SK-N-SH treated with all-trans-retinoic acid at 6 μM for 48 hours (cell line): ENCODE measurements around the gene FRK.
"Not testable (repeated sequence)": the region's sequence is repeated elsewhere in the genome, so short reads cannot be mapped to it uniquely, and the experiment has no call there.

Experiments
- ATAC-seq: fragments of 200-7000 bp; cut with Tn5 transposase; 3 replicates; pipeline ENCODE4 v1.9.1; 2020; ENCODE audit warnings: mild to moderate bottlenecking, moderate library complexity
- ARNTL ChIP-seq: fragments of 450-650 bp; formaldehyde crosslinking; IDR thresholded peaks from 2 replicates; pipeline ENCODE4 v1.5.0; 2020; ENCODE audit warnings: low read depth, mild to moderate bottlenecking, moderate library complexity, borderline replicate concordance
- BACH2 ChIP-seq: fragments of 250-450 bp; sonication (Bioruptor Pico); IDR thresholded peaks from 2 replicates; pipeline ENCODE4 v1.9.0; 2021; ENCODE audit warnings: mild to moderate bottlenecking, borderline replicate concordance
- CSRNP3 ChIP-seq: fragments of 250-450 bp; sonication (Bioruptor Pico); IDR thresholded peaks from 2 replicates; pipeline ENCODE4 v1.5.1; 2021; ENCODE audit warnings: mild to moderate bottlenecking, moderate library complexity
- ESRRG ChIP-seq: fragments of 250-450 bp; sonication (Bioruptor Pico); IDR thresholded peaks from 2 replicates; pipeline ENCODE4 v1.6.1; 2021; ENCODE audit warnings: mild to moderate bottlenecking
- GLIS3 ChIP-seq: fragments of 250-450 bp; sonication (Bioruptor Pico); IDR thresholded peaks from 2 replicates; pipeline ENCODE4 v1.5.0; 2020; ENCODE audit warnings: mild to moderate bottlenecking, moderate library complexity
- ISL1 ChIP-seq: fragments of 250-450 bp; sonication (Bioruptor Pico); IDR thresholded peaks from 2 replicates; pipeline ENCODE4 v2.1.2; 2022; ENCODE audit warnings: mild to moderate bottlenecking, moderate library complexity
- OSR1 ChIP-seq: fragments of 250-450 bp; sonication (Bioruptor Pico); IDR thresholded peaks from 2 replicates; pipeline ENCODE4 v1.8.0; 2022; ENCODE audit warnings: moderate library complexity, mild to moderate bottlenecking, inconsistent platforms
- PPARA ChIP-seq: fragments of 250-450 bp; sonication (Bioruptor Pico); IDR thresholded peaks from 2 replicates; pipeline ENCODE4 v1.5.0; 2020; ENCODE audit warnings: mild to moderate bottlenecking, borderline replicate concordance
- RARB ChIP-seq: fragments of 250-450 bp; sonication (Bioruptor Pico); IDR thresholded peaks from 2 replicates; pipeline ENCODE4 v1.8.0; 2021; ENCODE audit warnings: mild to moderate bottlenecking, moderate library complexity
- SNAI2 ChIP-seq: fragments of 250-450 bp; sonication (Bioruptor Pico); IDR thresholded peaks from 2 replicates; pipeline ENCODE4 v1.5.0; 2020; ENCODE audit warnings: mild to moderate bottlenecking, moderate library complexity
- TCF4 ChIP-seq: fragments of 250-450 bp; sonication (Bioruptor Pico); IDR thresholded peaks from 2 replicates; pipeline ENCODE4 v1.8.0; 2021; ENCODE audit warnings: mild to moderate bottlenecking, moderate library complexity, borderline replicate concordance
- TOX ChIP-seq: fragments of 250-450 bp; sonication (Bioruptor Pico); IDR thresholded peaks from 2 replicates; pipeline ENCODE4 v1.8.0; 2021; ENCODE audit warnings: mild to moderate bottlenecking, moderate library complexity, borderline replicate concordance
- ZC3H10 ChIP-seq: fragments of 250-450 bp; sonication (Bioruptor Pico); IDR thresholded peaks from 2 replicates; pipeline ENCODE4 v1.5.1; 2021; ENCODE audit warnings: mild to moderate bottlenecking, moderate library complexity
- ZFP3 ChIP-seq: fragments of 250-450 bp; sonication (Bioruptor Pico); IDR thresholded peaks from 2 replicates; pipeline ENCODE4 v1.5.0; 2020; ENCODE audit warnings: mild to moderate bottlenecking, moderate library complexity
- ZNF565 ChIP-seq: fragments of 450-650 bp; formaldehyde crosslinking; conservative IDR thresholded peaks from 2 replicates; pipeline ENCODE4 v1.5.0; 2020; ENCODE audit warnings: low read depth, mild to moderate bottlenecking, moderate library complexity
- ZNF70 ChIP-seq: fragments of 450-650 bp; formaldehyde crosslinking; IDR thresholded peaks from 2 replicates; pipeline ENCODE4 v1.5.0; 2020; ENCODE audit warnings: mild to moderate bottlenecking, moderate library complexity
- ZNF8 ChIP-seq: fragments of 450-650 bp; formaldehyde crosslinking; IDR thresholded peaks from 2 replicates; pipeline ENCODE4 v1.5.0; 2020; ENCODE audit warnings: mild to moderate bottlenecking, moderate library complexity
- TF ChIP-seq, protein P1 (sequence below): fragments of 250-450 bp; sonication (Bioruptor Pico); IDR thresholded peaks from 2 replicates; pipeline ENCODE4 v1.5.1; 2020; ENCODE audit warnings: low read depth, mild to moderate bottlenecking, moderate library complexity
- TF ChIP-seq, protein P2 (sequence below): fragments of 250-450 bp; sonication (Bioruptor Pico); IDR thresholded peaks from 2 replicates; pipeline ENCODE4 v1.8.0; 2020; ENCODE audit warnings: mild to moderate bottlenecking, moderate library complexity, borderline replicate concordance
- TF ChIP-seq, protein P3 (sequence below): fragments of 250-450 bp; sonication (Bioruptor Pico); IDR thresholded peaks from 2 replicates; pipeline ENCODE4 v1.8.0; 2021; ENCODE audit warnings: low read depth, mild to moderate bottlenecking, moderate library complexity, borderline replicate concordance

Gene FRK

GRCh38 chr6:115935361-115935760 lies 125.3 kb downstream of the FRK start (continued):
- TF ChIP-seq CSRNP3 (CRISPR knock-in tag) = no peak
- no peak for TF ChIP-seq ZNF8
- no peak for TF ChIP-seq BACH2
- TF ChIP-seq TOX = no peak

DNA sequence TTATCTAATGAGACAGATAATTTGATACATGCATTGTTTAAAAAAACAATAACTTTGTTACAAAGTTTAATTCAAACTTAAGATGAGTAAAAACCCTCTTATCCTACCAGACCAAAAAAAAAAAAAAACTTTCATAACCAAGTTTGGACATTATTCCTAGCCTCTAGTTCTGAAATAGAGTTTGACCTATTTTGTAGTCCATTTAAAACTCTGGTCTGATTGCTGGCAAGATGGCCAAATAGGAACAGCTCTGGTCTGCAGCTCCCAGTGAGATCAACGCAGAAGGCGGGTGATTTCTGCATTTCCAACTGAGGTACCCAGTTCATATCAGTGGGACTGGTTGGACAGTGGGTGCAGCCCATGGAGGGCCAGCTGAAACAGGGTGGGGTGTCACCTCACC lies 125.9 kb downstream of the FRK start:
- ATAC-seq = no peak
- no peak for TF ChIP-seq RARB
- no peak for TF ChIP-seq GLIS3 (CRISPR knock-in tag)
- TF ChIP-seq, protein P1, sequence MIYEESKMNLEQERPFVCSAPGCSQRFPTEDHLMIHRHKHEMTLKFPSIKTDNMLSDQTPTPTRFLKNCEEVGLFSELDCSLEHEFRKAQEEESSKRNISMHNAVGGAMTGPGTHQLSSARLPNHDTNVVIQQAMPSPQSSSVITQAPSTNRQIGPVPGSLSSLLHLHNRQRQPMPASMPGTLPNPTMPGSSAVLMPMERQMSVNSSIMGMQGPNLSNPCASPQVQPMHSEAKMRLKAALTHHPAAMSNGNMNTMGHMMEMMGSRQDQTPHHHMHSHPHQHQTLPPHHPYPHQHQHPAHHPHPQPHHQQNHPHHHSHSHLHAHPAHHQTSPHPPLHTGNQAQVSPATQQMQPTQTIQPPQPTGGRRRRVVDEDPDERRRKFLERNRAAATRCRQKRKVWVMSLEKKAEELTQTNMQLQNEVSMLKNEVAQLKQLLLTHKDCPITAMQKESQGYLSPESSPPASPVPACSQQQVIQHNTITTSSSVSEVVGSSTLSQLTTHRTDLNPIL (CRISPR knock-in tag) = no peak
- TF ChIP-seq ZNF565 (CRISPR knock-in tag) = no peak
- TF ChIP-seq ARNTL (CRISPR knock-in tag) = no peak
- TF ChIP-seq ZC3H10 (CRISPR knock-in tag) = no peak
- TF ChIP-seq, all 23 proteins: peak for 0

DNA sequence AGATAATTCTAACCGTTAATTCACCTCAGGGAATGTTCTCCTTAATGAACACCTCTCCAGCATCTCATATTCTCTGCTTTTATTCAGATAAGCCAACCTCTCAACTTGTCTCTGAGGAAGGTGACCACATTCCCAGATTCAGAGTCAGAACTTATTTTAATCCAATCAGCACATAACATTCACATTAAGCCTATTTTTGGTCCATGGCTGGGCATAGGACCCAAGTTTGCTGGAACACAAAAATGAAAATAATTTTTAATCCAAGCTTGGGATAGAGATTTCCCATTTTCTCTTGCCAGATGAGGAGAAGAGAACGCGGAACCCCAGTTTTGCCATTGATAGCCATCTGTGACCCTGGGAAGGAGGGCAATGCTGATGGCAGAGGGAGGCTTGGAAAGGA lies 126.5 kb downstream of the FRK start:
- TF ChIP-seq, protein P2, sequence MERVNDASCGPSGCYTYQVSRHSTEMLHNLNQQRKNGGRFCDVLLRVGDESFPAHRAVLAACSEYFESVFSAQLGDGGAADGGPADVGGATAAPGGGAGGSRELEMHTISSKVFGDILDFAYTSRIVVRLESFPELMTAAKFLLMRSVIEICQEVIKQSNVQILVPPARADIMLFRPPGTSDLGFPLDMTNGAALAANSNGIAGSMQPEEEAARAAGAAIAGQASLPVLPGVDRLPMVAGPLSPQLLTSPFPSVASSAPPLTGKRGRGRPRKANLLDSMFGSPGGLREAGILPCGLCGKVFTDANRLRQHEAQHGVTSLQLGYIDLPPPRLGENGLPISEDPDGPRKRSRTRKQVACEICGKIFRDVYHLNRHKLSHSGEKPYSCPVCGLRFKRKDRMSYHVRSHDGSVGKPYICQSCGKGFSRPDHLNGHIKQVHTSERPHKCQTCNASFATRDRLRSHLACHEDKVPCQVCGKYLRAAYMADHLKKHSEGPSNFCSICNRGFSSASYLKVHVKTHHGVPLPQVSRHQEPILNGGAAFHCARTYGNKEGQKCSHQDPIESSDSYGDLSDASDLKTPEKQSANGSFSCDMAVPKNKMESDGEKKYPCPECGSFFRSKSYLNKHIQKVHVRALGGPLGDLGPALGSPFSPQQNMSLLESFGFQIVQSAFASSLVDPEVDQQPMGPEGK (CRISPR knock-in tag) = no peak
- TF ChIP-seq TCF4 (no peak), ZNF70 (CRISPR knock-in tag) (no peak), TOX (no peak)
- no peak for ATAC-seq

GRCh38 chr6:115932481-115932880 lies 128.2 kb downstream of the FRK start:
- TF ChIP-seq BACH2 (no peak), ARNTL (CRISPR knock-in tag) (no peak), RARB (no peak), OSR1 (no peak), PPARA (no peak), SNAI2 (CRISPR knock-in tag) (no peak), GLIS3 (CRISPR knock-in tag) (no peak), ZNF565 (CRISPR knock-in tag) (no peak), ZNF8 (no peak), TCF4 (no peak), ZC3H10 (CRISPR knock-in tag) (no peak), ESRRG (no peak), ISL1 (CRISPR knock-in tag) (no peak), ZFP3 (CRISPR knock-in tag) (no peak), TOX (no peak)
- TF ChIP-seq, protein P3, sequence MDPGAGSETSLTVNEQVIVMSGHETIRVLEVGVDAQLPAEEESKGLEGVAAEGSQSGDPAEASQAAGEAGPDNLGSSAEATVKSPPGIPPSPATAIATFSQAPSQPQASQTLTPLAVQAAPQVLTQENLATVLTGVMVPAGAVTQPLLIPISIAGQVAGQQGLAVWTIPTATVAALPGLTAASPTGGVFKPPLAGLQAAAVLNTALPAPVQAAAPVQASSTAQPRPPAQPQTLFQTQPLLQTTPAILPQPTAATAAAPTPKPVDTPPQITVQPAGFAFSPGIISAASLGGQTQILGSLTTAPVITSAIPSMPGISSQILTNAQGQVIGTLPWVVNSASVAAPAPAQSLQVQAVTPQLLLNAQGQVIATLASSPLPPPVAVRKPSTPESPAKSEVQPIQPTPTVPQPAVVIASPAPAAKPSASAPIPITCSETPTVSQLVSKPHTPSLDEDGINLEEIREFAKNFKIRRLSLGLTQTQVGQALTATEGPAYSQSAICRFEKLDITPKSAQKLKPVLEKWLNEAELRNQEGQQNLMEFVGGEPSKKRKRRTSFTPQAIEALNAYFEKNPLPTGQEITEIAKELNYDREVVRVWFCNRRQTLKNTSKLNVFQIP (CRISPR knock-in tag) = no peak
- TF ChIP-seq, protein P1 (CRISPR knock-in tag) = no peak
- ATAC-seq = no peak

DNA sequence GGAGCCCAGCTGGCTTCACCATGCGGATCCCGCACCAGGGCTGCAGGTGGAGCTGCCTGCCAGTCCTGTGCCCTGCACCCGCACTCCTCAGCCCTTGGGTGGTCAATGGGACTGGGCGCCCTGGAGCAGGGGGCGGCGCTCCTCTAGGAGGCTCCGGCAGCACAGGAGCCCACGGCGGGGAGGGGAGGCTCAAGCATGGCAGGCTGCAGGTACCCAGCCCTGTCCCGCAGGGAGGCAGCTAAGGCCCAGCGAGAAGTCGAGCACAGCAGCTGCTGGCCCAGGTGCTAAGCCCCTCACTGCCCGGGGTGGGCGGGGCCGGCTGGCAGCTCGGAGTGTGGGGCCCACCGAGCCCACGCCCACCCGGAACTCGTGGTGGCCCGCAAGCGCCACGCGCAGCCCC lies 132.7 kb downstream of the FRK start:
- not testable (repeated sequence) for ATAC-seq
